SU-DHL-6 (cell line): ENCODE results near the gene DOK7.

Source experiments
- CTCF ChIP-seq: fragments of 200-600 bp; sonication (generic); IDR thresholded peaks from one replicate; pipeline ENCODE4 v1.5.1; 2017; ENCODE audit warnings: antibody characterized with exemption, mild to moderate bottlenecking, low read length, moderate library complexity; ENCODE audit not compliant: insufficient read depth, poor library complexity, severe bottlenecking
- EZH2phosphoT487 ChIP-seq: fragments of 200-600 bp; sonication (generic), shearing (Covaris generic); conservative IDR thresholded peaks from 2 replicates; pipeline ENCODE4 v1.6.1; 2018; ENCODE audit warnings: mild to moderate bottlenecking, antibody characterized with exemption, low read length, moderate library complexity, mixed read lengths

GRCh38 chr4:3495204-3495975, 32.3 kb downstream of the DOK7 start:
- TF ChIP-seq CTCF (no peak), EZH2phosphoT487 (no peak)
